Stimulated activated memory B cell treated with anti-CD40 and anti-IgM and Interleukin-4, amounts not matched to agents 10 μg/mL and 1 μg/mL and 100 μg/mL, for 72 hours (primary cell): Measurements from ENCODE around the gene ARL8A.

Experiments used
- ATAC-seq: fragments of 150-1000 bp; cut with Tn5 transposase; 2 replicates; pipeline ENCODE4 v1.10.0; 2021
- H3K27ac Mint-ChIP-seq: one replicate; pipeline ENCODE4 v1.8.0; 2022; ENCODE audit warnings: mild to moderate bottlenecking, mixed read lengths
- H3K27me3 Mint-ChIP-seq: one replicate; pipeline ENCODE4 v1.8.0; 2022; ENCODE audit warnings: mixed read lengths
- H3K36me3 Mint-ChIP-seq: one replicate; pipeline ENCODE4 v1.8.0; 2022; ENCODE audit warnings: mixed read lengths
- H3K4me1 Mint-ChIP-seq: one replicate; pipeline ENCODE4 v1.8.0; 2022; ENCODE audit warnings: mixed read lengths
- H3K4me3 Mint-ChIP-seq: one replicate; pipeline ENCODE4 v1.8.0; 2022; ENCODE audit warnings: mild to moderate bottlenecking, moderate library complexity, mixed read lengths
- H3K9me3 Mint-ChIP-seq: one replicate; pipeline ENCODE4 v1.8.0; 2022; ENCODE audit warnings: mixed read lengths

Gene ARL8A

DNA sequence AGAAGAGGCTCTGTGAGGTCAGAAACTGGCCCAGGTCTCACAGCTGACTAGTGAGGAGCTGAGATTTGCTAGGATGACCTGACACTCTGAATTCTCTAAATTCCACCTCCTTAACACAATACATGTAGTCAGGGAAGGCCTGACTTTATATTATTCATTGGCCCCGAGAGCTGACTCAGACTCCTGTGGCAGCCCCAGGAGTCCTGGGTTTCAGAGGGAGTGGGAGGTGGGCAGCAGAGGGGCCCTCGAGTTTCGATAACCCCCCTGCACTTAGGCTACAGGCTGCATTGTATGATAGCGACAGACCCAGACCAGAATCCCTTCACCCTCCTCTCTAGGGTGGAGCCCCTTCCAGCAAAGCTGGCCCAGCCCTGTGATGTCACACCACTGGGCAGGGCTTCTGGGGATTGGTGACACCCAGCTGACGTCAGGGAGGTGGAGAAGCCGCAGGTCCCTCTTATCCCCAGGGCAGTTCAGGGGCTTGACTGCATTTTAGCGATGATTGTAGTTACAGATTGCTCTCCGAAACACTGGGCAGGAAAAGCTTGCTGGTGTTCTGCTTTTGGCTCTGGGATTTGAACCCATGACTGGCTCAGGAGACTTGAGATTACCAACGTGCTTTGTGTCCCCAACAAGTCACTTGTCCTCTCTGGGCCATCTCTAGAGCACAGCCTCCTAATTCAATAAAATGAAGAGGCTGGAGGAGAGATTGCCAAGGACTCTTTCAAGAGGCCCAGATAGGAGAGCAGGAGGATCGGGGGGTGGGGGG lies 38.8 kb downstream of the ARL8A start:
- peaks cover 20% of the 10 kb centered on the region for H3K27me3 Mint-ChIP-seq
- no peak overlapping the region for H3K4me3 Mint-ChIP-seq
- H3K27ac Mint-ChIP-seq = no peak overlapping the region
- no peaks in the 10 kb centered on the region for H3K9me3 Mint-ChIP-seq
- H3K36me3 Mint-ChIP-seq = no peaks in the 10 kb centered on the region
- no peak for ATAC-seq
- no peaks in the 10 kb centered on the region for H3K4me1 Mint-ChIP-seq

DNA sequence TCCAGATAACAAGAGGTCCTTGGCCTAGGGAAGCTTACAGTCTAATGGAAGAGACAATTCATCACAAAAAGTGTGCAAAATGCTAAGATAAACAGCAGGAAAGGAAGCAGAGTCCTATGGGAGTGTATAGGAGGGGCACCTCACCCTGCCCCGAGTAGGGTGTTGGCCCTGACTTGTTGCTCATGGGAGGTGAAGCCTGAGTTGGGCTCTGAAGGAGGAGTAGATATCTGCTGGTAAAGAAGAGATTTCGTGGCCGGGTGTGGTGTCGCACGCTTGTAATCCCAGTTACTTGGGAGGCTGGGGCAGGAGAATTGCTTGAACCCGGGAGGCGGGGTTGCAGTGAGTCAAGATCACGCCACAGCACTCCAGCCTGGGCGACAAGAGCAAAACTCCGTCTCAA lies 40.5 kb downstream of the ARL8A start:
- Mint-ChIP-seq H3K36me3 (no peaks in the 10 kb centered on the region), H3K9me3 (no peaks in the 10 kb centered on the region), H3K4me1 (no peaks in the 10 kb centered on the region), H3K4me3 (no peak overlapping the region), H3K27ac (no peak overlapping the region), H3K27me3 (peaks cover 20% of the 10 kb centered on the region)
- no peak for ATAC-seq

DNA sequence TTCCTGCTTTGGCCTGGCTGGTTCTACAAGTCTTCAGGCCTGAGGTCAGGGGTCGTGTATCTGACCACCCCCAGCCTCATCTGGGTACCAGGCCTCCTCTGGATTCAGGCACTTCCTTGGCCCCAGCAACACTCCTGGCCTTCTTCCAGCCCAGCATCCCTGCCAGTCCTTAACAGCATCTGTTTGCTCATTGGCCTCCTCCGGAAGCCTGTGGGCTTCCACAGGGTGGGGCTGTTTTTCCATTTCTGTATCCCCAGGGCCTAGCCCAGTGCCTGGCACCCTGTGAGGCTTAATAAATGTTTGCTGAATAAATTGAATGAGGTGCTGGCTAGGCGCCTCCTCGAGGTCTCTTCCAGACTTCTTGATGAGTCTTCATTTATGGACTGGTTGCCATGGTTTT lies 43.4 kb downstream of the ARL8A start:
- H3K36me3 Mint-ChIP-seq = no peaks in the 10 kb centered on the region
- no peaks in the 10 kb centered on the region for H3K4me1 Mint-ChIP-seq
- ATAC-seq = no peak
- peaks cover 20% of the 10 kb centered on the region for H3K27me3 Mint-ChIP-seq
- no peak overlapping the region for H3K4me3 Mint-ChIP-seq
- no peaks in the 10 kb centered on the region for H3K9me3 Mint-ChIP-seq
- no peak overlapping the region for H3K27ac Mint-ChIP-seq

DNA sequence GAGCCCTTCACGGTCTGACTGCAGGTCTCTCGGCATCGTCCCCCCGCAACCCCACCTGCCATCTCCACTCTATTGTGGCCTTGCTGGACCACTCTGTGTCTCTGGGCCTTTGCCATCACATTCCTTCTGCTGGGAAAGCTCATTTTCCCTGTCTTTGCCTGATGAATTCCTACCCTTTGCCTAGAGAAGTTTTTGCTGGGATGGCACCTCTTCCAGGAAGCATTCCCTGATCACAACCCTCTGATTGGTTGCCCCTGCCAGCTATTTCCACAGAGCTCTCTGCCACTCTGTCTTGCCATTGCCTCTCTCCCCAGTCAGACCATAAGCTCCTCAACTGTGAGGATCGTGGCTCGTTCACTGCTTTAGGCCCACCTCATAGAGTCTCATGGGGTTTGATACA lies 50.7 kb downstream of the ARL8A start:
- no peaks in the 10 kb centered on the region for H3K9me3 Mint-ChIP-seq
- H3K36me3 Mint-ChIP-seq = no peaks in the 10 kb centered on the region
- peaks cover 37% of the 10 kb centered on the region for H3K27me3 Mint-ChIP-seq
- H3K4me3 Mint-ChIP-seq = no peak overlapping the region
- ATAC-seq = no peak
- H3K4me1 Mint-ChIP-seq = no peaks in the 10 kb centered on the region
- H3K27ac Mint-ChIP-seq = no peak overlapping the region

DNA sequence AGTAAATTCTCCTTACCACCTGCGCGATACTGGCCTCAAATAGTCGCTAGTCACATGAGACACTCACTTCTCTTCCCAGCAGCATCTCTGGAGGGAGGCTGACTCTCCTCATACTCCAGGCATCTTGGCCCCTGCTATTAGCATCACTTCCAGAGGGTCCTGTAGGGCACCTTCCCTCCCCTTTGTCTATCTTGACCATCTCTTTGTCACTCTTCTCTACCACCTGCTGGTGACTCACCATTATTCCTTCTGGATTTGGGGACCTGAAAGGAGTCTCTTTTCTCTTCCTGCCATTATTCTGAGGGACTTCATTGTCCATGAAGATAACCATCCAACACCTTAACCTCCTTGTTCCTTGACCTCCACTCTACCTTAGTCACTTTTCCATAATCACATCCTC lies 53.5 kb downstream of the ARL8A start:
- ATAC-seq = no peak
- no peaks in the 10 kb centered on the region for H3K36me3 Mint-ChIP-seq
- H3K9me3 Mint-ChIP-seq = no peaks in the 10 kb centered on the region
- H3K27me3 Mint-ChIP-seq = peaks cover 49% of the 10 kb centered on the region
- H3K4me3 Mint-ChIP-seq = no peak overlapping the region
- no peaks in the 10 kb centered on the region for H3K4me1 Mint-ChIP-seq
- H3K27ac Mint-ChIP-seq = no peak overlapping the region

DNA sequence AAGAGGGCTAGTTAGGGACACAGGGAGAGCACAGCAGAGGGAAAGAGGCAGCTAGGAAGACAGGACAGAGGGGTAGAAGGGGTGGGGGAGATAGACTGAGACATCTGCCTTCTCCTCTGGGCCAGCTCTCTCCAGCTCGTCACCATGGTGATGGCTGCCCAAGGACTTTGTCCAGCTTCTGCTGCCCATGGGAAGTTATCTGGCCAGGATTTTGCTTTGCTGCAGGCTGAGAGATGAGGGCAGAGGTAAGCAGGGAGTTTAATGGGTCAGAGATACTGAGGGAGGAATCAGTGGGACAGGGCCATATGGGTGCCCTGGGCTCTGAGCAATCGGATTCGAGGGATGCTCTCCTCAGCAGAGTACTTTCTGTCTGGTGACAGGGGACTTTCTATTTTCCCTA lies 56.3 kb downstream of the ARL8A start:
- ATAC-seq = peak; percentile 5
- Mint-ChIP-seq H3K4me3 (no peak overlapping the region), H3K27ac (no peak overlapping the region), H3K36me3 (no peaks in the 10 kb centered on the region), H3K4me1 (no peaks in the 10 kb centered on the region), H3K9me3 (no peaks in the 10 kb centered on the region), H3K27me3 (peaks cover 46% of the 10 kb centered on the region)

DNA sequence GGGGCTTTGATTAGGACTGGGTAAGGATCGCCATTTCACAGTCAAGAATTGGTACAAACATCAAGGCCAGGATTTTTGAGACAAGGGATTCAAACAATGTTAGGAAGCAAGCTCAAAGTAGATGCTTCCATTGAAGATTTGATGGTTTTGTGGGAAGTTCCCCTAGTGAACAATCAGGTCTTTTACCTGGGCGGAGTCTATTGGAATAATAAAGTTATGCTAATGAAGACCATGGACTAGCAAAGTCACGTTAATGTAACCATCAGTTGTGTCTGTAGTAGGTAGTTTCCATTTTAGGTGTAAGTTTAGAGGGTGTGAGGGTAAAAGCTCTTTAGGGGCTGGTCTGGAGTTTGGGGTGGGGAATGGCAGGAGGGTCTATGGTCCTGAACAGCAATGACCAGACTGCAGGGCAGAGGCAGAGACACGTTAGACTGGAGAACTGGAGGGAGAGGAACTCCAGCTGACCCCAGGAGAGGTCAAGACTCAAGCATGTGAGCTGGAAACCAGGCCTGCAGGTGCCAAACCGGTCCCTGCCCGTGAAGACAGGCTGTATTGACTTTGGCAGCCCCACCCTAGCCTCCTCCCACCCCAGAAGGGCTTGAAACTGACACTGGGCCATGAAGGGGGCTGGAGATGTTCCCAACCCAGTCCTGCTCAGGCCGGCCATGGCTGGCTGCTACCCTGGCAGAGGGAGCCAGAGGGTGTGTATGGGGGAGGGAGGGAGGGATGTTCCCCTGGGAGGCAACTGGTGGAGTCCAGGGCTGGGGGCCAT lies 57.8 kb downstream of the ARL8A start:
- Mint-ChIP-seq H3K9me3 (no peaks in the 10 kb centered on the region), H3K27me3 (peaks cover 32% of the 10 kb centered on the region), H3K27ac (no peak overlapping the region), H3K36me3 (no peaks in the 10 kb centered on the region), H3K4me1 (no peaks in the 10 kb centered on the region), H3K4me3 (no peak overlapping the region)
- ATAC-seq = no peak

DNA sequence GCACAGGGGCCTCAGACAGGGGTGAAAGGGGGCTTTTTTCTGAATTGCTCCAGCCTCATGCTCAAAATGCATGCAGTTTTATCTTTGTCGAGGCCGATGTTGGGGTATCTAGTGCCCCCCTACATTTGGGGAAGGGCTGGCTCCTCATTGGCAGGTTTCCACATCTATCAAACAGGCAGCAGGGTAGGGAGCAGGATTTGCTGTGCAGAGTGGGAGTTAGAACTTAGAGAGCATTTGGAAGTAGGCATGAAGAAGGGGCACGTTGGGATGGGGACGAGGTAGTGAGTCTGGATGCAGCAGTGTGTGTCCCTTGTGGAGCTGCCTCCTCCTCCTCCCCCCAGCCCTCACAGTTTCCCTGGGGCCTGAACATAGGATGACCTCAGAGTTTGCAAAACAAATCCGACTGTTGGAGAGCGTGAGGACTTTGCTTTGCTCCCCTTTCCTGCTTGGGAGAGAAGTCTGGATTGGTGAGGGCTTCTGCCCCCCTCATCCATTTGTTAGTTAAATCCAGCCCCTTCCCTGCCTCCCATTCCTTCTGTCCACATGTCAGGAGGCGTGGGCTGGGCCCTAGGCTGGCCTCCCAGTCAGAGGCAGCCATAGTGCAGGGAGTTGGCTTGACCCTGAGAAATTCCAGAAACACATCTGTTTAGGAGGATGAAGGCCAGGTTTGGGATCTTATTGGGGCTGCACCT lies 58.7 kb downstream of the ARL8A start:
- Mint-ChIP-seq H3K27me3 (peaks cover 23% of the 10 kb centered on the region), H3K27ac (no peak overlapping the region), H3K9me3 (no peaks in the 10 kb centered on the region), H3K4me3 (no peak overlapping the region), H3K4me1 (no peaks in the 10 kb centered on the region), H3K36me3 (no peaks in the 10 kb centered on the region)
- ATAC-seq = no peak

DNA sequence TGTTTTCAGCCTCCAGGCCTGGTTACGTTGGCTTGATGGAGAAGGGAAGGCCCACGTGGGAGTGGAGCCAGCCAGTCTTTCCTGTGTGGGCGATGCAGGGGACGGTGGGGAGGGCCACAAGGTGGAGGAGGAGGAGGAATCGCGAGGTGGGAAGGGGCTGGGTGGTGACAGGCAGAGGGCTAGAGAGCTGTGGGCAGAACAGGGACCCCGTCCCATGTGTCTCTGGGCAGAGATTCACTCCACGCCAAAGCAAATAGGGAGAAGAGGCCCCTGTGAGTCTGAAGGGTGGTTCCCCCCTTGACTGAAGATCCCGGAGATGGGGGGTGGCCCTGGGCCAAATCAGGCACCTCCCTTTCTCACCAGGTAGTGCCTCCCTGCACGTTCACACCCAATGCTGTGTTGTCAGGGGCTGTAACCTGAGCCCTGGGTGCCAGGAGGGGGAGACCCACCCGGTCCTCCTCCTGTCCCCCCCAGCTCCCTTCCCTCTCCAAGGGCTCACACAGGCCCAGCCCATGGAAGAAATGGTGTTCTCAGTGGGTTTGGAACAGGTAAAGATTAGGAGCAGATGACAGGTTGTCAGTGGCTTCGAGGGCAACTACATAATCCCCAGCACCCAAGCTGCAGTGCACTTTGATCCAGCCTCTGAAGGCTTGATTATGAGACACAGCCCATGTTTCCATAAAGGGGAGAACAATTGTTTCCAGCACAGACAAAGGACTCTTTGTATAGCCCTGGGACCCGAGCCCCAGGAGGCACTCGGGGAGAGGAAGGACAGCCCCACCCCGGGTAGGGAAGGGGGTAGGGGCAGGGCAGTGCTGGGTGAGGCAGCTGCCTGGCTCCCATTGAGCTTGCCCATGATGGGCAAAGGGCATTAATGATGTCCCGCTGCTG lies 59.5 kb downstream of the ARL8A start:
- no peak overlapping the region for H3K27ac Mint-ChIP-seq
- H3K4me3 Mint-ChIP-seq = no peak overlapping the region
- H3K27me3 Mint-ChIP-seq = peaks cover 20% of the 10 kb centered on the region
- no peaks in the 10 kb centered on the region for H3K9me3 Mint-ChIP-seq
- no peak for ATAC-seq
- no peaks in the 10 kb centered on the region for H3K36me3 Mint-ChIP-seq
- H3K4me1 Mint-ChIP-seq = no peaks in the 10 kb centered on the region
